ENCODE measurements around the gene TMUB1. TPM values are rescaled to one million over a fixed set of nuclear protein-coding genes. Genes with fewer than 3 reads are reported as not detected.

TMUB1 gene
- total and polyA plus RNA-seq, 9 of the 15 experiments (the other 6 are each of a cell fraction or from before 2014, with no cell fraction given): 0.14 to 241 (median 74.1) TPM

GRCh38 chr7:151056666-151057505, 26.4 kb downstream of the TMUB1 start (continued):
- TF ChIP-seq ELK3 (CRISPR knock-in tag; IDR thresholded peaks at IDR 0.05) (no peak), HDAC1 (IDR thresholded peaks at IDR 0.05) (no peak), PML (IDR thresholded peaks at IDR 0.05; ENCODE audit: low read length) (no peak), EZH2 (IDR thresholded peaks at IDR 0.05; ENCODE audit: borderline replicate concordance, low read depth, low read length) (no peak), ZFX (CRISPR knock-in tag; IDR thresholded peaks at IDR 0.05) (no peak), ARID3A (IDR thresholded peaks at IDR 0.05; ENCODE audit: borderline replicate concordance, low read depth, low read length) (no peak), ZSCAN32 (CRISPR knock-in tag; IDR thresholded peaks at IDR 0.05) (no peak), ETS2 (tag; IDR thresholded peaks at IDR 0.05; ENCODE audit: borderline replicate concordance, poor library complexity, severe bottlenecking) (no peak), KAT7 (CRISPR knock-in tag; IDR thresholded peaks at IDR 0.05; ENCODE audit: borderline replicate concordance) (no peak), ARHGAP35 (IDR thresholded peaks at IDR 0.05; ENCODE audit: partially characterized antibody) (peak; percentile 40), E4F1 (CRISPR knock-in tag; IDR thresholded peaks at IDR 0.05; ENCODE audit: borderline replicate concordance) (no peak), OTX1 (CRISPR knock-in tag; IDR thresholded peaks at IDR 0.05) (0 out of 2 replicates have a peak, but pooled peaks have one; percentile 27), KAT8 (IDR thresholded peaks at IDR 0.05; ENCODE audit: low read depth) (no peak), ZNF717 (CRISPR knock-in tag; IDR thresholded peaks at IDR 0.05) (no peak), MXI1 (IDR thresholded peaks at IDR 0.05; ENCODE audit: low read depth, low read length) (no peak), ZBTB34 (CRISPR knock-in tag; IDR thresholded peaks at IDR 0.05) (no peak), CTBP1 (IDR thresholded peaks at IDR 0.05; ENCODE audit: borderline replicate concordance) (no peak; the same call in 1 of the 2 replicates), SRSF3 (IDR thresholded peaks at IDR 0.05; ENCODE audit: insufficient read depth, low read length) (no peak), SPI1 (IDR thresholded peaks at IDR 0.05; ENCODE audit: borderline replicate concordance, low read depth, low read length) (no peak), NCOA1 (IDR thresholded peaks at IDR 0.05; ENCODE audit: low read depth) (no peak), ZNF174 (CRISPR knock-in tag; IDR thresholded peaks at IDR 0.05) (no peak), CSDE1 (IDR thresholded peaks at IDR 0.05) (no peak), RBM34 (IDR thresholded peaks at IDR 0.05; ENCODE audit: borderline replicate concordance, insufficient read depth, low read length) (no peak)

Measured in K562 (cell line).